GM23248 (cell line): Measurements from ENCODE around the gene PPP2R5C.

Experiments used
- EZH2 ChIP-seq: fragments of 200-600 bp; sonication (generic); IDR thresholded peaks from 2 replicates; pipeline ENCODE4 v1.6.1; 2018; ENCODE audit warnings: antibody characterized with exemption, mild to moderate bottlenecking; ENCODE audit not compliant: insufficient read depth, poor library complexity, severe bottlenecking
- EZH2phosphoT487 ChIP-seq: fragments of 200-600 bp; sonication (generic); IDR thresholded peaks from 2 replicates; pipeline ENCODE4 v1.6.1; 2018; ENCODE audit warnings: antibody characterized with exemption, moderate library complexity, mild to moderate bottlenecking, low read depth; ENCODE audit not compliant: insufficient read depth

DNA sequence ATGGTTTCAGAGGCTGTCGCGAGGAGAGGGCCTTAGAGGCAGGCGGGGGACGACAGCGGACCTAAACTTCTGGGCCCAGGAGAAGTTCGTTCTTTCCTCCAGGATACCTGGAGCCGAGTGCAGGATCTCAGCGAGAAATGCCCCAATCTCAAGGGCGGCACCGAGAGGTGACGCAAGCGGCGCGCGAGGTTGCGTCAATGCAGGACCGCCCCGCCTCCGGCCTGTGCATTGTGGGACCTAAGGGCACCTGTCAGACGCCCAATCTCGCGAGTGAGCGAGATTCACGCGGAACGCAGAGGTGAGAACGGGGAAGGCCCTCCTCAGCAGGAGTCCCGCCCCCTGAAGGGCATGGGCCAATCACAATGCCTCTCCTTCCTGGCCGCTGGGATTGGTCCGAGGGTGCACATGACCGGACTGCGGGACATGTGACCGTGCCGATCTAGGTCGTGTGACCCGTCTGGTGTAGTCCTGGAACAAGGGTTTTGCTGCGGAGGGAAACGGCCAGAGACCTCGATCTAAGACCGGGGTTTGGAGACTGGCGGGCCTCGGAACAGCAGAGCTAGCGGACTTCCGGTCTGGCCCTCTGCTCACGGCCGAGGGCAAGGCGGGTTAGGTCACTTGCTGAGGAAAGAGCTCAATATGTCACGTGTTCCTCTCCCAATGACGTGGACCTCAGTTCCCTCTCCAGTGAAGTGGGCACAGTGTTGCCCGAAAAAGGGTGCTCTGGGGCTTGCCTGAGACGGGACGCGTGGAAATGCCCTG is 186.6 kb downstream of the PPP2R5C start:
- no peak for TF ChIP-seq EZH2
- no peak for TF ChIP-seq EZH2phosphoT487
